H1 (cell line): ENCODE data around the gene DGAT2. TPM values are rescaled to one million over a fixed set of nuclear protein-coding genes. Genes with fewer than 3 reads are reported as not detected.

Experiments
- CTCF ChIA-PET: fragments of 300-600 bp; sonication (Branson Sonifier 250); formaldehyde crosslinking; loops from one replicate; lab custom pipeline; 2021; ENCODE audit not compliant: partially characterized antibody; lab: Charles Lee
- POLR2A ChIA-PET: fragments of 300-600 bp; sonication (Branson Sonifier 250); formaldehyde crosslinking; loops from one replicate; lab custom pipeline; 2021; ENCODE audit warnings: inconsistent platforms; ENCODE audit not compliant: partially characterized antibody; lab: Charles Lee
- DNase-seq, 2 experiments: peaks; one replicate each; pipeline versions ENCODE4 v3.0.0 to v3.0.0-alpha.2; 2010 to 2022; ENCODE audit warnings: low spot score in 2 of 2, low read depth in 1 of 2, mixed read lengths in 1 of 2
- FAIRE-seq: peaks from 2 replicates; lab custom pipeline; 2011; peaks lifted over from hg19 to GRCh38; lab: Jason Lieb, UNC
- H2AFZ ChIP-seq: 2 replicates; pipeline ENCODE4 v1.8.1; 2012; ENCODE audit warnings: low read length, inconsistent platforms
- H2AK5ac ChIP-seq: 2 replicates; pipeline ENCODE4 v1.6.1; 2013; ENCODE audit warnings: low read depth, low read length
- H2BK120ac ChIP-seq: replicated peaks from 2 replicates; pipeline ENCODE3; 2013; ENCODE audit warnings: low read depth, low read length, inconsistent platforms
- H2BK12ac ChIP-seq: 2 replicates; pipeline ENCODE4 v1.6.1; 2013; ENCODE audit warnings: low read depth, low read length
- H2BK15ac ChIP-seq: 2 replicates; pipeline ENCODE4 v1.6.1; 2013; ENCODE audit warnings: low read length
- H2BK20ac ChIP-seq: 2 replicates; pipeline ENCODE4 v1.6.1; 2013; ENCODE audit warnings: low read length
- H2BK5ac ChIP-seq: 2 replicates; pipeline ENCODE4 v1.6.1; 2013; ENCODE audit warnings: low read depth, low read length
- H3K14ac ChIP-seq: 2 replicates; pipeline ENCODE4 v1.6.1; 2013; ENCODE audit warnings: inconsistent platforms; ENCODE audit not compliant: insufficient read length
- H3K18ac ChIP-seq: 2 replicates; pipeline ENCODE4 v1.6.1; 2013; ENCODE audit warnings: low read length; ENCODE audit errors: extremely low read depth
- H3K23ac ChIP-seq: 2 replicates; pipeline ENCODE4 v1.6.1; 2013; ENCODE audit warnings: inconsistent platforms; ENCODE audit not compliant: insufficient read length
- H3K23me2 ChIP-seq: 2 replicates; pipeline ENCODE4 v1.6.1; 2013; ENCODE audit warnings: low read depth, low read length
- H3K27ac ChIP-seq: 2 replicates; pipeline ENCODE4 v1.6.1; 2011; ENCODE audit warnings: low read depth, low read length, inconsistent platforms
- H3K27me3 ChIP-seq, 4 experiments: replicated peaks in 1 of 4; 1 replicate in 1 of 4; 2 replicates in 3 of 4; pipeline versions ENCODE4 v1.6.1 to v1.8.1; 2011 to 2013; ENCODE audit warnings: low read length in 3 of 4, mild to moderate bottlenecking in 3 of 4, inconsistent platforms in 2 of 4, mixed read lengths in 2 of 4, moderate library complexity in 1 of 4; ENCODE audit not compliant: control insufficient read depth in 3 of 4, insufficient read depth in 3 of 4; ENCODE audit errors: extremely low read depth in 1 of 4
- H3K36me3 ChIP-seq, 4 experiments: 2 replicates each; pipeline versions ENCODE4 v1.6.1 to v1.8.1; 2011 to 2013; ENCODE audit warnings: mild to moderate bottlenecking in 4 of 4, low read length in 3 of 4, moderate library complexity in 2 of 4, control low read depth in 1 of 4, inconsistent platforms in 1 of 4; ENCODE audit not compliant: insufficient read depth in 4 of 4, control insufficient read depth in 2 of 4
- H3K4ac ChIP-seq: replicated peaks from 2 replicates; pipeline ENCODE3; 2013; ENCODE audit warnings: low read length, low read depth, mixed read lengths, inconsistent platforms; ENCODE audit not compliant: insufficient read length
- H3K4me1 ChIP-seq, 4 experiments: replicated peaks in 1 of 4; 1 replicate in 1 of 4; 2 replicates in 3 of 4; pipeline versions ENCODE4 v1.6.1 to v1.8.1; 2011 to 2013; ENCODE audit warnings: low read length in 3 of 4, inconsistent platforms in 2 of 4, mixed read lengths in 1 of 4; ENCODE audit not compliant: insufficient read depth in 4 of 4, control insufficient read depth in 3 of 4
- H3K4me2 ChIP-seq, 2 experiments: 2 replicates each; pipeline versions ENCODE4 v1.6.1 to v1.8.1; 2011 to 2013; ENCODE audit warnings: low read depth in 2 of 2, low read length in 2 of 2, control low read depth in 1 of 2, inconsistent platforms in 1 of 2, mild to moderate bottlenecking in 1 of 2; ENCODE audit not compliant: insufficient read depth in 1 of 2
- H3K4me3 ChIP-seq, 4 experiments: fragments of 200-600, 300-600 bp in 1 of 4; sonication (generic), shearing (Covaris generic), sonication (Bioruptor Twin) in 1 of 4; 2 replicates each; pipeline versions ENCODE4 v1.5.1 to v1.8.1; 2011 to 2016; ENCODE audit warnings: low read length in 4 of 4, low read depth in 3 of 4, control low read depth in 2 of 4, inconsistent platforms in 2 of 4, mild to moderate bottlenecking in 2 of 4, mixed read lengths in 1 of 4, moderate library complexity in 1 of 4; ENCODE audit not compliant: insufficient read depth in 2 of 4; ENCODE audit errors: extremely low read depth in 1 of 4
- H3K56ac ChIP-seq: replicated peaks from 2 replicates; pipeline ENCODE3; 2013; ENCODE audit warnings: low read depth, mild to moderate bottlenecking, mixed read lengths, low read length, inconsistent platforms; ENCODE audit not compliant: insufficient read length
- H3K79me1 ChIP-seq: 2 replicates; pipeline ENCODE4 v1.6.1; 2013; ENCODE audit warnings: low read depth, low read length, control low read depth
- H3K79me2 ChIP-seq, 2 experiments: 2 replicates each; pipeline versions ENCODE4 v1.6.1 to v1.8.1; 2012 to 2013; ENCODE audit warnings: low read length in 2 of 2, mild to moderate bottlenecking in 2 of 2, inconsistent platforms in 1 of 2; ENCODE audit not compliant: insufficient read depth in 2 of 2, control insufficient read depth in 1 of 2
- H3K9ac ChIP-seq, 4 experiments: replicated peaks in 1 of 4; 1 replicate in 1 of 4; 2 replicates in 3 of 4; pipeline versions ENCODE4 v1.6.1 to v1.8.1; 2011 to 2013; ENCODE audit warnings: low read depth in 3 of 4, low read length in 3 of 4, control low read depth in 2 of 4, mild to moderate bottlenecking in 2 of 4, moderate library complexity in 2 of 4, inconsistent platforms in 1 of 4; ENCODE audit errors: extremely low read depth in 1 of 4
- H3K9me3 ChIP-seq, 2 experiments: 2 replicates each; pipeline versions ENCODE4 v1.6.1 to v1.8.1; 2012 to 2013; ENCODE audit warnings: mild to moderate bottlenecking in 2 of 2, moderate library complexity in 2 of 2, control low read depth in 1 of 2, inconsistent platforms in 1 of 2, low read depth in 1 of 2, low read length in 1 of 2, mixed read lengths in 1 of 2; ENCODE audit not compliant: insufficient read depth in 2 of 2
- H4K20me1 ChIP-seq, 2 experiments: replicated peaks in 1 of 2; 2 replicates each; pipeline versions ENCODE3 to v1.8.1; 2011 to 2013; ENCODE audit warnings: inconsistent platforms in 2 of 2, low read length in 2 of 2, mild to moderate bottlenecking in 1 of 2; ENCODE audit not compliant: insufficient read depth in 2 of 2, control insufficient read depth in 1 of 2
- H4K5ac ChIP-seq: 2 replicates; pipeline ENCODE4 v1.6.1; 2013; ENCODE audit warnings: low read length, low read depth, mixed read lengths, inconsistent platforms; ENCODE audit not compliant: insufficient read length
- H4K8ac ChIP-seq: 2 replicates; pipeline ENCODE4 v1.8.0; 2013; ENCODE audit warnings: mild to moderate bottlenecking, moderate library complexity, low read length, inconsistent platforms; ENCODE audit not compliant: insufficient read depth; ENCODE audit errors: extremely low read depth
- H4K91ac ChIP-seq: replicated peaks from 2 replicates; pipeline ENCODE3; 2013; ENCODE audit warnings: low read length, mixed read lengths, inconsistent platforms; ENCODE audit not compliant: insufficient read length
- BRCA1 ChIP-seq: IDR thresholded peaks from 2 replicates; pipeline ENCODE4 v1.6.1; 2012; ENCODE audit warnings: low read depth, low read length, improper control_type of control experiment
- CBX8 ChIP-seq: fragments of 300-800, 300-1000 bp; sonication (generic); IDR thresholded peaks from 2 replicates; pipeline ENCODE4 v1.7.1; 2016; ENCODE audit warnings: low read depth, low read length, borderline replicate concordance
- FOSL1 ChIP-seq: IDR thresholded peaks from 2 replicates; pipeline ENCODE4 v1.6.1; 2011; ENCODE audit warnings: mild to moderate bottlenecking, low read depth, low read length, moderate library complexity; ENCODE audit not compliant: insufficient read depth
- GTF2F1 ChIP-seq: IDR thresholded peaks from 2 replicates; pipeline ENCODE4 v1.6.1; 2012; ENCODE audit warnings: low read depth, low read length, improper control_type of control experiment, borderline replicate concordance
- HDAC6 ChIP-seq: IDR thresholded peaks from one replicate; pipeline ENCODE4 v1.7.1; 2012; ENCODE audit warnings: low read depth, mild to moderate bottlenecking, inconsistent platforms, low read length, moderate library complexity
- JUN ChIP-seq: IDR thresholded peaks from 2 replicates; pipeline ENCODE4 v1.6.1; 2011; ENCODE audit warnings: low read depth, mild to moderate bottlenecking, improper control_type of control experiment, low read length
- JUND ChIP-seq: IDR thresholded peaks from 2 replicates; pipeline ENCODE4 v1.6.1; 2011; ENCODE audit warnings: mild to moderate bottlenecking, improper control_type of control experiment, low read length
- KDM1A ChIP-seq: fragments of 200-600, 300-600 bp; sonication (generic); IDR thresholded peaks from 2 replicates; pipeline ENCODE4 v1.7.1; 2016; ENCODE audit warnings: mild to moderate bottlenecking, low read length, borderline replicate concordance
- KDM4A ChIP-seq: IDR thresholded peaks from one replicate; pipeline ENCODE4 v1.7.1; 2012; ENCODE audit warnings: low read depth, mild to moderate bottlenecking, moderate library complexity, low read length, inconsistent platforms; ENCODE audit not compliant: severe bottlenecking
- NRF1 ChIP-seq: IDR thresholded peaks from 2 replicates; pipeline ENCODE4 v1.6.1; 2011; ENCODE audit warnings: mild to moderate bottlenecking, low read depth, low read length, improper control_type of control experiment
- SAP30 ChIP-seq: fragments of 300-600 bp; sonication (generic); IDR thresholded peaks from 2 replicates; pipeline ENCODE4 v1.7.1; 2012; ENCODE audit warnings: low read length, moderate library complexity, mild to moderate bottlenecking, inconsistent platforms; ENCODE audit not compliant: insufficient read depth, insufficient replicate concordance
- SUZ12 ChIP-seq: fragments of 200-600 bp; sonication (generic); IDR thresholded peaks from 2 replicates; pipeline ENCODE4 v1.6.1; 2012; ENCODE audit warnings: mild to moderate bottlenecking, inconsistent platforms, low read length, moderate library complexity, mixed read lengths
- TCF12 ChIP-seq: IDR thresholded peaks from 2 replicates; pipeline ENCODE4 v1.6.1; 2011; ENCODE audit warnings: low read depth, mild to moderate bottlenecking, low read length
- WGBS, 2 experiments: shearing (Covaris generic) in 1 of 2; methylation state at CpG; one replicate each; pipeline versions ENCODE4 v1.1.6 to v1.1.7; 2013 to 2015; ENCODE audit warnings: low lambda C conversion rate in 2 of 2, mixed read lengths in 2 of 2, inconsistent platforms in 1 of 2, low coverage in 1 of 2, missing lambda C conversion rate in 1 of 2; ENCODE audit not compliant: insufficient replicate concordance in 2 of 2, insufficient coverage in 1 of 2, insufficient read length in 1 of 2; ENCODE audit errors: extremely low coverage in 1 of 2, missing lambda C conversion rate in 1 of 2; 5-methylcytosine and 5-hydroxymethylcytosine counted together
- polyA plus RNA-seq, 7 experiments: library from polyadenylated mRNA; depleted of rRNA in 3 of 7; stranded (reverse) in 5 of 7; unstranded in 2 of 7; fragments of >200 nt in 5 of 7; fragments of 200-250 nt in 2 of 7; gene quantifications; 1 replicate in 5 of 7; 2 replicates in 1 of 7; 4 replicates in 1 of 7; pipeline versions ENCODE4 v1.2.1 to v1.2.3, GENCODE V29; 2011 to 2013; ENCODE audit warnings: missing spikeins in 2 of 7, mixed read lengths in 2 of 7
- total RNA-seq: library from RNA; stranded (reverse); fragmentation: NEBNext Ultra II Directional; extraction: Animal tissue kit (Norgen Biotek cat#: 25700); gene quantifications from 2 replicates; pipeline ENCODE4 v1.2.1, GENCODE V29; 2021

Gene DGAT2
- total and polyA plus RNA-seq, 2 of the 8 experiments (the other 6 are each of a cell fraction or from before 2014, with no cell fraction given), result 3.2 to 5.9 TPM

- no peak overlapping the region for H3K4me2 ChIP-seq
- no peaks in the 10 kb centered on the region for H3K27me3 ChIP-seq
- H3K79me2 ChIP-seq, result peaks cover 0 to 15% of the 10 kb centered on the region in 2 experiments; a peak in 2 of 4 replicates
- no peak overlapping the region for H2BK12ac ChIP-seq
- no peak overlapping the region for H3K9ac ChIP-seq
- no peak overlapping the region for H2AFZ ChIP-seq
- no peak overlapping the region for H3K18ac ChIP-seq
- no peak overlapping the region for H4K5ac ChIP-seq
- 74% methylated on average over 4 of the region's 4 CpGs; no CpG with 5 or more reads in 1 of the 2 experiments for WGBS, 2 experiments
- no peak overlapping the region for H2BK5ac ChIP-seq
- H3K23ac ChIP-seq, result no peak overlapping the region
- FAIRE-seq, result no peak
- H3K23me2 ChIP-seq, result no peaks in the 10 kb centered on the region
- H2BK120ac ChIP-seq, result no peak overlapping the region
- no peak overlapping the region for H2BK15ac ChIP-seq
- no peak overlapping the region for H3K56ac ChIP-seq
- no peak overlapping the region for H4K8ac ChIP-seq
- no peak for DNase-seq
- H3K27ac ChIP-seq, result no peak overlapping the region
- no peaks in the 10 kb centered on the region; the same call in none of the 2 replicates for H3K79me1 ChIP-seq
- no peak overlapping the region for H4K91ac ChIP-seq
- POLR2A ChIA-PET, result interaction anchor here (0.6 to 1.2 kb wide), 2 partner anchors 419 to 818 kb away, joined by 3 to 4 read pairs; no protein-coding TSS in a partner anchor
- no peak overlapping the region for H2AK5ac ChIP-seq
- H2BK20ac ChIP-seq, result no peak overlapping the region
- no peaks in the 10 kb centered on the region for H3K4me1 ChIP-seq
- H3K4ac ChIP-seq, result no peak overlapping the region
- no peak overlapping the region for H3K14ac ChIP-seq
- CTCF ChIA-PET, result interaction anchor here (0.8 kb wide), 1 partner anchor 325 kb away, joined by 4 read pairs; no protein-coding TSS in a partner anchor
- H4K20me1 ChIP-seq, result peaks cover 0 to 3% of the 10 kb centered on the region in 2 experiments
- no peaks in the 10 kb centered on the region for H3K9me3 ChIP-seq
- no peaks in the 10 kb centered on the region for H3K36me3 ChIP-seq
- H3K4me3 ChIP-seq, result no peak overlapping the region
- TF ChIP-seq CBX8 (no peak), GTF2F1 (no peak), HDAC6 (no peak), KDM4A (no peak), KDM1A (no peak), JUND (no peak), BRCA1 (no peak), SUZ12 (no peak), FOSL1 (no peak), TCF12 (no peak), NRF1 (no peak), JUN (no peak), SAP30 (no peak)
Measured at GRCh38 chr11:75826461-75827230, 58.1 kb downstream of the DGAT2 start.
